Body of pancreas (tissue), 4 donors: ENCODE measurements around the gene CCDC158. TPM values are rescaled to one million over a fixed set of nuclear protein-coding genes. Genes with fewer than 3 reads are reported as not detected.
A peak's percentile ranks its signal among the peaks of the same experiment; 100 is the strongest.
"Not testable (repeated sequence)": the region's sequence is repeated elsewhere in the genome, so short reads cannot be mapped to it uniquely, and the experiment has no call there.

Experiments used
- ATAC-seq: fragments of 150-250 bp; one replicate; pipeline ENCODE4 v1.9.1; 2016
- DNase-seq, 4 donors: peaks; one replicate each; pipeline ENCODE4 v3.0.0-alpha.2; 2019
- H3K27ac ChIP-seq, 4 donors: fragments of 200-600 bp; sonication (generic); 1 replicate in 3 of 4; 2 replicates in 1 of 4; pipeline versions ENCODE4 v1.5.1 to v1.6.1; 2016 to 2019; ENCODE audit warnings: mild to moderate bottlenecking in 1 of 4, mixed read lengths in 1 of 4, moderate library complexity in 1 of 4
- H3K27me3 ChIP-seq, 2 donors: fragments of 200-600 bp; sonication (generic); one replicate each; pipeline ENCODE4 v1.6.0; 2016; ENCODE audit warnings: mild to moderate bottlenecking in 1 of 2
- H3K36me3 ChIP-seq, 2 donors: fragments of 200-600 bp; sonication (generic); replicated peaks in 1 of 2; 2 replicates each; pipeline ENCODE4 v1.5.1; 2016; ENCODE audit warnings: low read depth in 2 of 2; ENCODE audit not compliant: insufficient read depth in 1 of 2
- H3K4me1 ChIP-seq: fragments of 200-600 bp; sonication (generic); one replicate; pipeline ENCODE4 v1.6.0; 2016
- H3K4me3 ChIP-seq, 2 donors: fragments of 200-600 bp; sonication (generic); 1 replicate in 1 of 2; 2 replicates in 1 of 2; pipeline ENCODE4 v1.5.1; 2016 to 2019
- H3K9me3 ChIP-seq, 3 donors: fragments of 200-600 bp; sonication (generic); 1 replicate in 2 of 3; 2 replicates in 1 of 3; pipeline ENCODE4 v1.5.1; 2016
- CTCF ChIP-seq, 7 experiments: fragments of 450-650 bp in 4 of 7; fragments of 200-600 bp in 3 of 7; sonication (generic) in 3 of 7; IDR thresholded peaks; one replicate each; pipeline ENCODE4 v1.5.1; 2016 to 2019; ENCODE audit warnings: antibody characterized with exemption in 7 of 7
- POLR2A ChIP-seq, 3 donors: fragments of 450-650 bp; IDR thresholded peaks; one replicate each; pipeline ENCODE4 v1.6.1; 2016; ENCODE audit warnings: antibody characterized with exemption in 3 of 3, mild to moderate bottlenecking in 2 of 3
- WGBS, 2 donors: methylation state at CpG; one replicate each; pipeline ENCODE4 v1.1.5; 2017; 5-methylcytosine and 5-hydroxymethylcytosine counted together
- intact Hi-C: fragments of 100-400 bp; cut with DNase I; formaldehyde crosslinking; loops from one replicate; pipeline ENCODE4 v1.15.1; 2023
- total RNA-seq, 2 donors: library from RNA; depleted of rRNA; stranded (reverse); fragments of >200 nt; gene quantifications; one replicate each; pipeline ENCODE4 v1.1.0, GENCODE V29; 2016

The CCDC158 gene
- total RNA-seq, 2 donors from 2014 or later: 0.99 to 1.3 TPM

- TF ChIP-seq POLR2A (IDR thresholded peaks at IDR 0.05) (no peak), CTCF (IDR thresholded peaks at IDR 0.05) (peak in 4 of 7 experiments; percentile 26 to 40 (median 29))
- no peaks in the 10 kb centered on the region for H3K9me3 ChIP-seq
- peaks cover 14% of the 10 kb centered on the region for H3K4me1 ChIP-seq
- 37 to 44% methylated on average over 2 of the region's 2 CpGs for WGBS, 2 donors
- ATAC-seq: no peak
- DNase-seq: peak in 2 of 4 donors; percentile 25 to 26
- H3K27me3 ChIP-seq: no peaks in the 10 kb centered on the region
- intact Hi-C loops: no loop called here
- H3K36me3 ChIP-seq: no peaks in the 10 kb centered on the region
- H3K4me3 ChIP-seq: no peak overlapping the region
- no peak overlapping the region for H3K27ac ChIP-seq
These were observed 5.3 kb upstream of the CCDC158 start for GRCh38 chr4:76426272-76426671.

- H3K27me3 ChIP-seq, H3K4me3 ChIP-seq, intact Hi-C loops, H3K36me3 ChIP-seq, H3K27ac ChIP-seq, H3K9me3 ChIP-seq, ATAC-seq, DNase-seq: not testable (repeated sequence)
- peaks cover 21% of the 10 kb centered on the region for H3K4me1 ChIP-seq
- WGBS, 2 donors: 96 to 100% methylated on average over 1 to 15 of the region's 27 CpGs
These were observed 2.2 kb upstream of the CCDC158 start for GRCh38 chr4:76423159-76423558.

- 47 to 56% methylated on average over 15 to 18 of the region's 18 CpGs for WGBS, 2 donors
- Histone ChIP-seq H3K4me3 (no peak overlapping the region), H3K4me1 (peaks cover 12% of the 10 kb centered on the region), H3K27me3 (no peaks in the 10 kb centered on the region), H3K36me3 (no peaks in the 10 kb centered on the region), H3K9me3 (no peaks in the 10 kb centered on the region), H3K27ac (no peak overlapping the region)
- DNase-seq: peak in 3 of 4 donors; percentile 14 to 23 (median 15)
- intact Hi-C loops: no loop called here
- ATAC-seq: peak; percentile 50
- no peak for TF ChIP-seq POLR2A (IDR thresholded peaks at IDR 0.05)
These were observed 666 bp downstream of the CCDC158 start for GRCh38 chr4:76420188-76420761.

- no peak for DNase-seq
- Histone ChIP-seq H3K27me3 (no peaks in the 10 kb centered on the region), H3K9me3 (no peaks in the 10 kb centered on the region), H3K4me1 (no peaks in the 10 kb centered on the region), H3K27ac (no peak overlapping the region), H3K36me3 (no peaks in the 10 kb centered on the region), H3K4me3 (no peak overlapping the region)
- ATAC-seq: no peak
- 73 to 80% methylated on average over 3 of the region's 3 CpGs for WGBS, 2 donors
- intact Hi-C loops: no loop called here
- TF ChIP-seq POLR2A (IDR thresholded peaks at IDR 0.05): no peak
- no peak for TF ChIP-seq CTCF (IDR thresholded peaks at IDR 0.05)
These were observed 10.3 kb downstream of the CCDC158 start for GRCh38 chr4:76410636-76411035.

GRCh38 chr4:76407440-76408119 lies 13.4 kb downstream of the CCDC158 start:
- no peak for TF ChIP-seq CTCF (IDR thresholded peaks at IDR 0.05)
- TF ChIP-seq POLR2A (IDR thresholded peaks at IDR 0.05): no peak
- no peak for ATAC-seq
- no peak for DNase-seq
- Histone ChIP-seq H3K27me3 (no peaks in the 10 kb centered on the region), H3K4me1 (no peaks in the 10 kb centered on the region), H3K36me3 (no peaks in the 10 kb centered on the region), H3K9me3 (no peaks in the 10 kb centered on the region), H3K27ac (no peak overlapping the region), H3K4me3 (no peak overlapping the region)
- intact Hi-C loops: no loop called here
- 45 to 50% methylated on average over 5 of the region's 5 CpGs for WGBS, 2 donors
